SHP77 treated with DMSO at 0.1 percent for 48 hours (cell line): ENCODE data around the gene OSBPL1A.

Experiments used
- DNase-seq: peaks from one replicate; lab custom pipeline; 2025; lab: John Stamatoyannopoulos, UW

The OSBPL1A gene

GRCh38 chr18:24126155-24126961 is 271.3 kb downstream of the OSBPL1A start:
- no peak for DNase-seq

DNA sequence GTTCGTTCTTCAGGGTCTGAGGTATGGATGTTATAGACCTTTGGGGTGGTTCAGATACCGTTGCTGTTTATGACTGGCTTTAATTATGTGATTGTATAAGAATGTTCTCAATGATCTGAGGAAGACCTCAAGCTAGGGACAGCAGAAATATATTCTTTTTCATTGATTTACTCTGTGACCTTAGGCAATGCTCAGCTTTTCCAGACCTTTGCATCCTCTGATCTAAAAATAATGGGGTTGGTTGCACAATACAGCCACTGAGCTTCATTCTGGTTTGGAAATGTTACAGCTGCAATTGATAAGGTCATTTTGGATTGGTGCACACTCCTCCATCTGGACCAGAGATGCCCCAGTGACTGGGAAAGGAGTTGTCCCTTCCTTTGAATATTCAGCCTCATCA is 276.0 kb downstream of the OSBPL1A start:
- DNase-seq, result no peak

GRCh38 chr18:24120676-24121075 is 276.9 kb downstream of the OSBPL1A start:
- DNase-seq, result no peak

DNA sequence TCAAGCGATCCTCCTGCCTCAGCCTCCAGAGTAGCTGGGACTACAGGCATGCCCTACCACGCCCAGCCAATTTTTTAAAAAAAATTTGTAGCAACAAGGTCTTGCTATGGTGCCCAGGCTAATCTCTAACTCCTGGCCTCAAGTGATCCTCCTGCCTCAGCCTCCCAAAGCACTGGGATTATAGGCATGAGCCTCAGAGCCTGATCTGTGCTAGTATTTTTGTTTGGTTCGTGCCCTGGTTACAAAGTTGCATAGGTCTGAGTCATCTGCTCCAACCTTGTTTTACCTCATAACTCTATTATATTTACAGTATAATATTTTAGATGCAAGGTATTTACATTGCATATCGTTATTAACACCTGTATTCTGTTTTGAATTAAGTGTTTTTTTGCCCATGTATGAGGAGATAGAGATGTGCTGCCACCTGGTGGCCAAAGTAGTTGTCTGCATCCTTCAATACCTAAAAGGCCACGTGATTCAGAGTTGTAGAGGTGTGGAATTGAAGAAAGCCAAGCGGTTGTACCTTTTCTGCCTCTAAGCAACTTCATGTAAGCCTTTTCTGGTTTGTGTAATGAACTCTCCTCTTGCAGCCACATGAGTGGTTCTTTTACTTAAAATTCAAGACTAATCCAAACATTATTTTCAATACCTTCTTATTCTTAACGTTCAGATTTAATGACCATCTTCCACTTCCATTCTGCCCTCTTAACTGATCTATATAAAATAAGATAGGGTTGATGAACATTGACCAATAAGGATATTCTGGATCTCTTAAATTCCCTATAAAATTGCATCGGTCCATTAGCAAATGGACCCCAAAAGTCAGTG is 278.7 kb downstream of the OSBPL1A start:
- peak; percentile 20 for DNase-seq

- DNase-seq, result no peak
Measured at GRCh38 chr18:24115628-24116027, 282.0 kb downstream of the OSBPL1A start.

GRCh38 chr18:24114924-24115549 is 282.6 kb downstream of the OSBPL1A start:
- no peak for DNase-seq

DNA sequence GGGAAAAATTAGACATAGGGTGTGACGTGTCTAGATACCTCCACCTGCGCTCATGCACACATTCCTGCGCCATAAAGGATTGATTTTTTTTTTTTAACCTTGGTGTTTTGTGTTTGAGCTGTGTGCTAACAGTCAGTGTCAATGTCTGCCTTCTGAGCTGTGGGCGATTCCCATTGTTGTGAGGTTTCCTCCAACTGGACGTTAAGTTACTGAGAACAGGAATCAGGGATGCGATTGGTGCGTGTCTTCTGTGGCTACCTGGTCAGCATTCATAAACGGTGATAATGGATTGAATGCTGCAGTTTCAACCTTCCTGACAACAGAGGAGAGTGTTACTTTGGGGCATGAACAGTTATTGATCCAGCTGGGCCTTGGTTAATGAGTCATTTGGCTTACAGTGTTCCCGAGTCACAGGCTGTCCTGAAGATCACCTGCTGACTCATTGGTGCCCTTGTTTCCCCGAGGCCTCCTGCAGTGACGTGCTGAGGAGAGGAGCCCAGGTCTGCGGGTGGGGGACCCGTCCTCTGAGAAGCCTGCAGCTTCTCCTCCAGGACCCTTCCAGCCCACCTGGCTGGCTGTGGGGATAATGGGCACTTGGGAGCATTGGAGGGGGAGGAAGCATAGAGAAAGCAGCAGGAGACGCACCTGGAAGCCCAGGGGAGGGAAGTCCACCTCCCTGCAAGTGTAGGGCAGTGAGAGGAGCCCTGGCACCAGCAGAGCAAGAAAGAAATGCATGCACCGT is 284.6 kb downstream of the OSBPL1A start:
- DNase-seq, result peak; percentile 50

- DNase-seq, result no peak
Measured at GRCh38 chr18:24112464-24112863, 285.2 kb downstream of the OSBPL1A start.
